ENCODE results near the gene MSI2. TPM values are rescaled to one million over a fixed set of nuclear protein-coding genes. Genes with fewer than 3 reads are reported as not detected.

Gene MSI2
- total and polyA plus RNA-seq, 12 donors, result 25.5 to 135 (median 121) TPM

DNA sequence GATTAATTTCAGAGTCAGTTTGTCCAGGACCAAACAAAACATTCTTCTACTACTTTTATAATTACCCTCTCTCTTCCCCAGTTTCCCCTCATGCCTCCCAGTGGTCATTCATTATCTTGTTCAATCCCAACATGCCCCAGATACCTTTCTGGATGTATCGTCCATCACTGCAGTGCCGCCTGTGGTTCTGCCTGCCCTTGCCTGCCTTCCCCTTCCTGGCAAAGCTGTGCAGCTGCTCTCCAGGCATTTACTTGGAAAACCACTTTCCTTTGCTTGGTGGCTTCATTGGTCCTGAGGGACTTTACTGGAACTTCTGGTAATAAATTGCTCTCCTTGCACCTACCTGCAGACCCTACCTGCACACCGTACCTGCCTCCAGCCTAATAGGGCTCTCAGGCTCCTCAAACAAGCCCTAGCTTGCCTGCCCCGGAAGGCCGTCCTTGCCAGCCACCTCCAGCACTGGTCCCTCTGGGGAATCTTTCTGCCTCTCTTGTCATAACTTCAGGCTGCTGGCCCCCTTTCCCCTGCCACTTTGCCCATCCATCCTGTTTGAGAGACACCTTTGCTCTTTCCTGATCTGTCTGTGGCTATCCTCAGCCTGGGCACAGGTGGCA is 19.5 kb upstream of the MSI2 start:
- Histone ChIP-seq H3K4me1 (peaks cover 0 to 3% (median 1%) of the 10 kb centered on the region in 9 donors), H3K4me3 (no peak overlapping the region), H3K36me3 (no peaks in the 10 kb centered on the region), H3K27me3 (peaks cover 0 to 7% (median 0%) of the 10 kb centered on the region in 7 donors), H3K9me3 (no peaks in the 10 kb centered on the region), H3K27ac (no peak overlapping the region)
- no peak for DNase-seq
- TF ChIP-seq, protein P1, sequence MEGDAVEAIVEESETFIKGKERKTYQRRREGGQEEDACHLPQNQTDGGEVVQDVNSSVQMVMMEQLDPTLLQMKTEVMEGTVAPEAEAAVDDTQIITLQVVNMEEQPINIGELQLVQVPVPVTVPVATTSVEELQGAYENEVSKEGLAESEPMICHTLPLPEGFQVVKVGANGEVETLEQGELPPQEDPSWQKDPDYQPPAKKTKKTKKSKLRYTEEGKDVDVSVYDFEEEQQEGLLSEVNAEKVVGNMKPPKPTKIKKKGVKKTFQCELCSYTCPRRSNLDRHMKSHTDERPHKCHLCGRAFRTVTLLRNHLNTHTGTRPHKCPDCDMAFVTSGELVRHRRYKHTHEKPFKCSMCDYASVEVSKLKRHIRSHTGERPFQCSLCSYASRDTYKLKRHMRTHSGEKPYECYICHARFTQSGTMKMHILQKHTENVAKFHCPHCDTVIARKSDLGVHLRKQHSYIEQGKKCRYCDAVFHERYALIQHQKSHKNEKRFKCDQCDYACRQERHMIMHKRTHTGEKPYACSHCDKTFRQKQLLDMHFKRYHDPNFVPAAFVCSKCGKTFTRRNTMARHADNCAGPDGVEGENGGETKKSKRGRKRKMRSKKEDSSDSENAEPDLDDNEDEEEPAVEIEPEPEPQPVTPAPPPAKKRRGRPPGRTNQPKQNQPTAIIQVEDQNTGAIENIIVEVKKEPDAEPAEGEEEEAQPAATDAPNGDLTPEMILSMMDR (IDR thresholded peaks at IDR 0.05), result no peak
- WGBS, 2 donors, result 89 to 93% methylated on average over 5 of the region's 5 CpGs
- intact Hi-C loops (cut with DNase I), result loop anchor here in 1 of 10 donors (10.0 kb wide), 1 partner anchor 288 kb away; no protein-coding TSS in a partner anchor
- no peak for ATAC-seq

DNA sequence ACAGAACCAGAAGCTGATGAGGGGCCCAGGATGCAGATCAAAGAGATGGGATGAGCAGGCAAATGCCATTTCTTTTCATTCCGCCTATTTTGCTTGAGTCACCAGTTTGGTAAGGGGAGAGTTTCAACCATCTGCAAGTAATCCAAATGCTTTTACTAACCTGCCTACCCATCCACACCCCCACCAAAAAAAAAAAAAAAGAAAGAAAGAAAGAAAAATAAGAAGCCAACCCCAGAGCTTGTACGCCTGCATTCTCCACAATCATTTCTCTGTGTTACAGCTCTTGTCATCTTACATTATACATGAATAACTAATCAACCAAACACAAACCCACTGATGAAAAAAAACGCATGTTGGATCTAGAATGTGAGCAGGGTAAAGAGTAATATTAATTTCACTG is 15.7 kb upstream of the MSI2 start:
- ATAC-seq (no peak), DNase-seq (no peak)
- 93 to 94% methylated on average over 3 of the region's 3 CpGs for WGBS, 2 donors
- no peak overlapping the region for H3K4me3 ChIP-seq
- TF ChIP-seq, protein P1 (IDR thresholded peaks at IDR 0.05), result no peak
- H3K27ac ChIP-seq, result no peak overlapping the region
- intact Hi-C loops (cut with DNase I), result loop anchor here in 8 of 10 donors (5.0 to 10.0 kb wide), 11 partner anchors 202 to 594 kb away; partner anchors contain the start of gene CCDC182 (in 6 of the 8)
- H3K36me3 ChIP-seq, result no peaks in the 10 kb centered on the region
- H3K27me3 ChIP-seq, result no peaks in the 10 kb centered on the region
- no peaks in the 10 kb centered on the region for H3K9me3 ChIP-seq
- peaks cover 0 to 17% (median 13%) of the 10 kb centered on the region in 9 donors for H3K4me1 ChIP-seq

DNA sequence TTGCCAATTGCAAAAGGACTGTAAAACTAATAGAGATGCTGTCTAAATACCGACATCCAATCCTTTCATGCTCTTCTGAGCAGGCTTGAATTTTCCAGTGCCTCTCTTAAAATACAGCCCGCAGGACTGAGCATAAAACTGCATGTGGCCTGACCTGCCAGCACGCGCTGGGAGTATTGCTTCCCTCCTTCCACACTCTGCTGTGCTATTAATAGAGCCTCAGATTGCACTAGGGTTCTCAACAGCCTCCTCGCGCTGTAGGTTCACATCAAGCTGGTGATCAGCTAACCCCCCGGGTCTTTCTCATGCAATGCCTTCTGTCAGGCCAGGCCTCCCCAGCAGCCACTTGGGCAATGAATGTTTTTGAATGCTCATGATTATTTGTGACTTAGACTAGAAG is 14.2 kb upstream of the MSI2 start:
- peak overlapping the region in 5 of 10 donors; percentile 4 to 54 (median 25) for H3K27ac ChIP-seq
- H3K36me3 ChIP-seq, result no peaks in the 10 kb centered on the region
- H3K9me3 ChIP-seq, result peaks cover 0 to 5% (median 0%) of the 10 kb centered on the region in 11 donors
- DNase-seq (peak; percentile 29 to 39), ATAC-seq (peak; percentile 76 to 96 (median 93))
- TF ChIP-seq, protein P1 (IDR thresholded peaks at IDR 0.05), result no peak
- WGBS, 2 donors, result 26 to 31% methylated on average over 7 of the region's 7 CpGs
- H3K27me3 ChIP-seq, result no peaks in the 10 kb centered on the region
- no peak overlapping the region for H3K4me3 ChIP-seq
- H3K4me1 ChIP-seq, result peaks cover 0 to 17% (median 13%) of the 10 kb centered on the region in 9 donors
- intact Hi-C loops (cut with DNase I), result loop anchor here in 8 of 10 donors (2.0 to 10.0 kb wide), 15 partner anchors 200 to 593 kb away; partner anchors contain the start of gene CCDC182 (in 6 of the 8)

DNA sequence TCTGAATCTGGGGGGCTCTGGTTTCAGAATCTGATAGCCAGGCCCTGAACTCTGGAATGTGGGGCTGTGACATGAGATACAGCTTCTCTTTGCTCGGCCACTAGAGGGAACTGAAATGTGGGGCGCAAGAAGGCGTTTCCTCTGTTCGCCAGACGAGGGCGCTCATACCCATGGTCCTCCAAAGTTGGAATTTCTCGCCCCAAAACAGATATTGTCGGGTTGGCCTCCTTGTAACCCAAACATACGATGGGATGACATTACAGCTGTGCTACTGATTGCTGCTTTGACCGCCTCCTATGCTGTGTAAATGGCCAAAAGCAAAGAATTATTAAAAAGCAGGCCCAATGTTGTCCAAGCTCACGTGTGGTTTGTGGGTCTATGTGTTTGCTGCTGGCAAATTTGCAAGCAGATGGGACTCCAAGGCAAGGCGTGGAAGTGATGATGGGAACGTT is 13.1 kb upstream of the MSI2 start:
- 25 to 30% methylated on average over 13 of the region's 13 CpGs for WGBS, 2 donors
- Histone ChIP-seq H3K4me1 (peaks cover 0 to 17% (median 13%) of the 10 kb centered on the region in 9 donors), H3K27ac (peak overlapping the region in 4 of 10 donors; percentile 19 to 37 (median 27)), H3K27me3 (no peaks in the 10 kb centered on the region), H3K4me3 (no peak overlapping the region), H3K36me3 (no peaks in the 10 kb centered on the region), H3K9me3 (peaks cover 0 to 5% (median 0%) of the 10 kb centered on the region in 11 donors)
- TF ChIP-seq, protein P1 (IDR thresholded peaks at IDR 0.05), result peak; percentile 97 to 99 (median 98)
- ATAC-seq (peak; percentile 37 to 86 (median 72)), DNase-seq (peak; percentile 63 to 67)
- intact Hi-C loops (cut with DNase I), result loop anchor here in 8 of 10 donors (2.0 to 10.0 kb wide), 15 partner anchors 199 to 592 kb away; partner anchors contain the start of gene CCDC182 (in 6 of the 8)
